ENCODE data around the gene OSER1. TPM values are rescaled to one million over a fixed set of nuclear protein-coding genes. Genes with fewer than 3 reads are reported as not detected.

The OSER1 gene
- total RNA-seq, 1 donor = 46.7 TPM

- Histone ChIP-seq H3K36me3 (ENCODE audit: insufficient read depth, low read length) (no peaks in the 10 kb centered on the region), H3K4me2 (ENCODE audit: insufficient read depth, low read length) (no peak overlapping the region), H3K79me2 (ENCODE audit: insufficient read depth, low read length) (no peaks in the 10 kb centered on the region), H3K27ac (ENCODE audit: low read depth, low read length) (no peak overlapping the region), H3K4me1 (ENCODE audit: insufficient read depth, low read length) (peaks cover 4% of the 10 kb centered on the region), H4K20me1 (ENCODE audit: insufficient read depth, low read length) (no peaks in the 10 kb centered on the region), H2AFZ (ENCODE audit: low read length) (no peak overlapping the region), H3K27me3 (ENCODE audit: insufficient read depth, low read length) (peaks cover 8% of the 10 kb centered on the region), H3K9me3 (ENCODE audit: low read depth, low read length) (no peaks in the 10 kb centered on the region), H3K4me3 (ENCODE audit: insufficient read depth, low read length) (no peak overlapping the region)
- no peak for TF ChIP-seq CTCF (IDR thresholded peaks at IDR 0.05; ENCODE audit: extremely low read depth, low read depth, low read length)
- no peak for DNase-seq (ENCODE audit: insufficient read length, low spot score, missing footprints)
These were observed 38.6 kb downstream of the OSER1 start for GRCh38 chr20:44171775-44172571.

- Histone ChIP-seq H3K4me1 (ENCODE audit: insufficient read depth, low read length) (peaks cover 10% of the 10 kb centered on the region), H2AFZ (ENCODE audit: low read length) (no peak overlapping the region), H3K79me2 (ENCODE audit: insufficient read depth, low read length) (no peaks in the 10 kb centered on the region)
These were observed 39.7 kb downstream of the OSER1 start for GRCh38 chr20:44170816-44171410.

GRCh38 chr20:44167736-44168135 lies 42.8 kb downstream of the OSER1 start:
- no peak overlapping the region for H3K4me2 ChIP-seq (ENCODE audit: insufficient read depth, low read length)
- H3K27ac ChIP-seq (ENCODE audit: low read depth, low read length) = no peak overlapping the region
- peaks cover 17% of the 10 kb centered on the region for H3K27me3 ChIP-seq (ENCODE audit: insufficient read depth, low read length)
- no peaks in the 10 kb centered on the region for H3K79me2 ChIP-seq (ENCODE audit: insufficient read depth, low read length)
- no peak for TF ChIP-seq CTCF (IDR thresholded peaks at IDR 0.05; ENCODE audit: extremely low read depth, low read depth, low read length)
- H3K9me3 ChIP-seq (ENCODE audit: low read depth, low read length) = no peaks in the 10 kb centered on the region
- H2AFZ ChIP-seq (ENCODE audit: low read length) = no peak overlapping the region
- no peak overlapping the region for H3K4me3 ChIP-seq (ENCODE audit: insufficient read depth, low read length)
- H4K20me1 ChIP-seq (ENCODE audit: insufficient read depth, low read length) = no peaks in the 10 kb centered on the region
- no peaks in the 10 kb centered on the region for H3K36me3 ChIP-seq (ENCODE audit: insufficient read depth, low read length)
- no peak for DNase-seq (ENCODE audit: insufficient read length, low spot score, missing footprints)
- peaks cover 11% of the 10 kb centered on the region for H3K4me1 ChIP-seq (ENCODE audit: insufficient read depth, low read length)

More at GRCh38 chr20:44170816-44171410, 39.7 kb downstream of the OSER1 start:
- no peak for DNase-seq (ENCODE audit: insufficient read length, low spot score, missing footprints)
- Histone ChIP-seq H3K27me3 (ENCODE audit: insufficient read depth, low read length) (peaks cover 8% of the 10 kb centered on the region), H3K9me3 (ENCODE audit: low read depth, low read length) (no peaks in the 10 kb centered on the region), H3K4me2 (ENCODE audit: insufficient read depth, low read length) (peak overlapping the region; percentile 54), H3K36me3 (ENCODE audit: insufficient read depth, low read length) (no peaks in the 10 kb centered on the region), H3K27ac (ENCODE audit: low read depth, low read length) (no peak overlapping the region), H4K20me1 (ENCODE audit: insufficient read depth, low read length) (no peaks in the 10 kb centered on the region), H3K4me3 (ENCODE audit: insufficient read depth, low read length) (no peak overlapping the region)
- TF ChIP-seq CTCF (IDR thresholded peaks at IDR 0.05; ENCODE audit: extremely low read depth, low read depth, low read length) = no peak

GRCh38 chr20:44166477-44166876 lies 44.1 kb downstream of the OSER1 start:
- no peak for DNase-seq (ENCODE audit: insufficient read length, low spot score, missing footprints)
- Histone ChIP-seq H3K4me3 (ENCODE audit: insufficient read depth, low read length) (no peak overlapping the region), H3K9me3 (ENCODE audit: low read depth, low read length) (no peaks in the 10 kb centered on the region), H3K4me1 (ENCODE audit: insufficient read depth, low read length) (peaks cover 11% of the 10 kb centered on the region), H4K20me1 (ENCODE audit: insufficient read depth, low read length) (no peaks in the 10 kb centered on the region), H3K27me3 (ENCODE audit: insufficient read depth, low read length) (peaks cover 17% of the 10 kb centered on the region), H3K27ac (ENCODE audit: low read depth, low read length) (no peak overlapping the region), H3K36me3 (ENCODE audit: insufficient read depth, low read length) (no peaks in the 10 kb centered on the region), H3K79me2 (ENCODE audit: insufficient read depth, low read length) (no peaks in the 10 kb centered on the region), H2AFZ (ENCODE audit: low read length) (peak overlapping the region; percentile 49), H3K4me2 (ENCODE audit: insufficient read depth, low read length) (no peak overlapping the region)
- no peak for TF ChIP-seq CTCF (IDR thresholded peaks at IDR 0.05; ENCODE audit: extremely low read depth, low read depth, low read length)

All from osteoblast (primary cell).